D721Med (cell line): Measurements from ENCODE around the gene GMIP.
"Not testable (repeated sequence)": the region's sequence is repeated elsewhere in the genome, so short reads cannot be mapped to it uniquely, and the experiment has no call there.

Experiments
- DNase-seq: peaks from one replicate; pipeline ENCODE4 v3.0.0; 2011; ENCODE audit warnings: low spot score; ENCODE audit not compliant: insufficient read length
- FAIRE-seq: peaks from 2 replicates; lab custom pipeline; 2011; peaks lifted over from hg19 to GRCh38; lab: Jason Lieb, UNC
- TF ChIP-seq, protein P1 (sequence below): IDR thresholded peaks from 2 replicates; pipeline ENCODE4 v1.5.1; 2012; ENCODE audit warnings: mild to moderate bottlenecking, control low read depth; ENCODE audit not compliant: insufficient read depth; ENCODE audit errors: missing control alignments

Gene GMIP

DNA sequence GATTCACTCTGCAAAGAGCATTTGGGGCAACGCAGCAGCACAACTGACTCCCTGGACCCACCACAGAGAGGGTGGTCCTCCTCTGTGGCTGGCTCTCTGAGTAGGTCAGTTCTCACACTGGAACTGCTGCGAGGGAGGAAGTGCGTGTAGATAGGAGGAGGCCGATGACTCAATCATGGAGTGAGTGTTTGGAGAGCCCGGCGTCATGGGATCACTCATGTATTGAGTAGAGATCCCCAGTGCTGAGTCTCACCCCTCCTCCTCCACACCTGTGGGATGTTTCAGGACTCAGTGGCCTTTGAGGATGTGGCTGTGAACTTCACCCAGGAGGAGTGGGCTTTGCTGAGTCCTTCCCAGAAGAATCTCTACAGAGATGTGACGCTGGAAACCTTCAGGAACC, 34.1 kb upstream of the GMIP start:
- TF ChIP-seq, protein P1, sequence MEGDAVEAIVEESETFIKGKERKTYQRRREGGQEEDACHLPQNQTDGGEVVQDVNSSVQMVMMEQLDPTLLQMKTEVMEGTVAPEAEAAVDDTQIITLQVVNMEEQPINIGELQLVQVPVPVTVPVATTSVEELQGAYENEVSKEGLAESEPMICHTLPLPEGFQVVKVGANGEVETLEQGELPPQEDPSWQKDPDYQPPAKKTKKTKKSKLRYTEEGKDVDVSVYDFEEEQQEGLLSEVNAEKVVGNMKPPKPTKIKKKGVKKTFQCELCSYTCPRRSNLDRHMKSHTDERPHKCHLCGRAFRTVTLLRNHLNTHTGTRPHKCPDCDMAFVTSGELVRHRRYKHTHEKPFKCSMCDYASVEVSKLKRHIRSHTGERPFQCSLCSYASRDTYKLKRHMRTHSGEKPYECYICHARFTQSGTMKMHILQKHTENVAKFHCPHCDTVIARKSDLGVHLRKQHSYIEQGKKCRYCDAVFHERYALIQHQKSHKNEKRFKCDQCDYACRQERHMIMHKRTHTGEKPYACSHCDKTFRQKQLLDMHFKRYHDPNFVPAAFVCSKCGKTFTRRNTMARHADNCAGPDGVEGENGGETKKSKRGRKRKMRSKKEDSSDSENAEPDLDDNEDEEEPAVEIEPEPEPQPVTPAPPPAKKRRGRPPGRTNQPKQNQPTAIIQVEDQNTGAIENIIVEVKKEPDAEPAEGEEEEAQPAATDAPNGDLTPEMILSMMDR: no peak
- DNase-seq (no peak), FAIRE-seq (no peak)

DNA sequence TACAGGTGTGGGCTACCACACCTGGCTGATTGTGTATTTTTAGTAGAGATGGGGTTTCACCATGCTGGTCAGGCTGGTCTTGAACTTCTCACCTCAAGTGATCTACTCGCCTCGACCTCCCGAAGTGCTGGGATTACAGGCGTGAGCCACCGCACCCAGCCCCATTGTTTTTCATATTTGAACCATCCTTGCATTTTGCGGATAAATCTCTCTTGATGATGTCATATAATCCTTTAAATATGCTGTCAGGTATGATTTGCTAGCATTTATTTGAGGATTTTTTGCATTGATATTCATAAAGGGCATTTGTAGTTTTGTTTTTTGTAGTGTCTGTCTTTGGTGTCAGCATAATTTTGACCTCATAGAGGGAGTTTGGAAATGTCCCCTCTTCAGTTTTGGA, 30.9 kb upstream of the GMIP start:
- DNase-seq (no peak), FAIRE-seq (no peak)
- TF ChIP-seq, protein P1: no peak

DNA sequence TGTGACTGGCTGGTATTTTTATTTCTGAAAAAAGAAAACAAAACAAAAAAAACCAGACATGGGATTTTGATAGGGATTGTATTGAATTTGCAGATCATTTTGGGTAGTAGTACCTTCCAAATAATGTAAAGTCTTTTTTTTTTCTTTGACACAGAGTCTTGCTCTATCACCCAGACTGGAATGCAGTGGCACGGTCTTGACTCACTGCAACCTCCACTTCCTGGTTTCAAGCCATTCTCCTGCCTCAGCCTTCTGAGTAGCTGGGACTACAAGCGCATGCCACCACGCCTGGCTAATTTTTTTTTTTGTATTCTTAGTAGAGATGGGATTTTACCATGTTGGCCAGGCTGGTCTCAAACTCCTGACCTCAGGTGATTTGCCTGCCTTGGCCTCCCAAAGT, 29.4 kb upstream of the GMIP start:
- no peak for DNase-seq
- TF ChIP-seq, protein P1: no peak
- FAIRE-seq: no peak

DNA sequence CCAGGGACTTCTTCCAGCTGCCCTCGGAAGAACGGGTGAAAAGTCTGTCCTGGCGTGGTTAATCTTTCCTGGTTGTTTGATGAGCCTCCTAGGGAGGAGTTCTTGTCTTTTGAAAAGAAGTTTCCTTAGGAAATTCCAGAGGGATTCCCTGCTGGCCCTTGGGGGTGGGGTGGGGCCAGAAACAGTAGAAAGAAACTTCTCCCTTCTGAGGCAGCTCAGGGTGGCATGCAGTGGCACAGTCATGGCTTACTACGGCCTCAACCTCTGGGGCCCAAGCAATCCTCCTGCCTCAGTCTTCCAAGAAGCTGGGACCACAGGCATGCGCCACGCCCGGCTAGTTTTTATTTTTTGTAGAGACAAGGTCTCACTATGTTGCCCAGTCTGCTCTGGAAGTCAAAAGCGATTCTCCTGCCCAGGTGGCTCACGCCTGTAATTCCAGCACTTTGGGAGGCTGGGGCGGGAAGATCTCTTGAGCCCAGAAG, 26.7 kb upstream of the GMIP start:
- TF ChIP-seq, protein P1: no peak
- FAIRE-seq (no peak), DNase-seq (no peak)

DNA sequence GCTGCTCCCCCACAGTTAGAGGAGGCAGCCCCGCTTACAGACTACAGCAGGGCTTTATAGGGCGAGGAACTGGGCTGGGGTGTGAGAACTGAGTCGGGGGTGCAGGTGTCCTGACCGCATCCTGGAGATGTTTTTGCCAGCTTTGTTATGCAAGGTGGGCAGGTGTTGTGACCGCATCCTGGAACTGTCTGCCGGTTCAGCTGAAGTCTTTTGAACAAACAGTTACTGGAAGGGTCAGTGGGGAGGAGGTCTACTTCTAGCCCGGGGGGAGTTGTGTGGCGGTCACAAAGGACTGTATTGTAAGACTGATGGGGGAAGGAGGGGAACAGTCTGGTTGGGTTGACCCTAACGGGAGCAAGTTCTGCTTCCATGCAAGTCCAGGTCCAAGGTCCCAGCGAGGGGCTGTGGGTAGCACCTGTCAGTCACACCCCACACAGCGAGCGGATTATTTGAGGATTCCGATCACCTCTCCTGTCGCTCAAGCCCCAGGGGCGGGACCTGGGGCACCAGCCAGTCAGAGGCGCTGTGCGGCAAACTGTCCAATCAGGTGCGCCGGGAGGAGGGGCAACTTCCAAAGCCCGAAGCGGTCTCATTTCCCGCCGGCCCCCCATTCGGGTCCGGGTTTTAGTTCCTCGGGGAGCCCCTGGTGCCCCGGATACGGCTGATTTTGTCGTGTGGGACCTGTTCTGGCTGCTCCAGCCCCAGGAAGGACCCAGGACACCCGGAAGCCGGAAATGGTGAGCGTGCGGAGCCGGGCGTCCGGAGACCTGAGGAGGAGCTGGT, 25.0 kb upstream of the GMIP start, which contains the start of gene ZNF101:
TSS of gene ZNF101 (plus strand) at position 610 of the 783 bp plus-strand sequence. CDS start at position 735, 125 bp downstream.
- TF ChIP-seq, protein P1: no peak
- no peak for FAIRE-seq
- peak; percentile 85 for DNase-seq

DNA sequence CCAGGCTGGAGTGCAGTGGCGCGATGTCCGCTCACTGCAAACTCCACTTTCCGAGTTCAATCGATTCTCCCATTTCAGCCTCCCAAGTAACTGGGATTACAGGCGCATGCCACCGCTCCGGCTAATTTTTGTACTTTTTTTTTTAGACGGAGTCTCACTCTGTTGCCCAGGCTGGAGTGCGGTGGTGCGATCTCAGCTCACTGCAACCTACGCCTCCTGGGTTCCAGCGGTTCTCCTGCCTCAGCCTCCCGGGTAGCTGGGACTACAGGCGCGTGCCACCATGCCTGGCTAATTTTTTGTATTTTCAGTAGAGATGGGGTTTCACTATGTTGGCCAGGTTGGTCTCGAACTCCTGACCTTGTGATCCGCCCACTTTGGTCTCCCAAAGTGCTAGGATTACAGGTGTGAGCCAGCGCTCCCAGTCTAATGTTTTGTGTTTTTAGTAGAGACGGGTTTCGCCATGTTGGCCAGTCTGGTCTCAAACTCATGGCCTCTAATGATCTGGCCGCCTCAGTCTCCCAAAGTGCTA, 22.0 kb upstream of the GMIP start:
- FAIRE-seq, DNase-seq: not testable (repeated sequence)

DNA sequence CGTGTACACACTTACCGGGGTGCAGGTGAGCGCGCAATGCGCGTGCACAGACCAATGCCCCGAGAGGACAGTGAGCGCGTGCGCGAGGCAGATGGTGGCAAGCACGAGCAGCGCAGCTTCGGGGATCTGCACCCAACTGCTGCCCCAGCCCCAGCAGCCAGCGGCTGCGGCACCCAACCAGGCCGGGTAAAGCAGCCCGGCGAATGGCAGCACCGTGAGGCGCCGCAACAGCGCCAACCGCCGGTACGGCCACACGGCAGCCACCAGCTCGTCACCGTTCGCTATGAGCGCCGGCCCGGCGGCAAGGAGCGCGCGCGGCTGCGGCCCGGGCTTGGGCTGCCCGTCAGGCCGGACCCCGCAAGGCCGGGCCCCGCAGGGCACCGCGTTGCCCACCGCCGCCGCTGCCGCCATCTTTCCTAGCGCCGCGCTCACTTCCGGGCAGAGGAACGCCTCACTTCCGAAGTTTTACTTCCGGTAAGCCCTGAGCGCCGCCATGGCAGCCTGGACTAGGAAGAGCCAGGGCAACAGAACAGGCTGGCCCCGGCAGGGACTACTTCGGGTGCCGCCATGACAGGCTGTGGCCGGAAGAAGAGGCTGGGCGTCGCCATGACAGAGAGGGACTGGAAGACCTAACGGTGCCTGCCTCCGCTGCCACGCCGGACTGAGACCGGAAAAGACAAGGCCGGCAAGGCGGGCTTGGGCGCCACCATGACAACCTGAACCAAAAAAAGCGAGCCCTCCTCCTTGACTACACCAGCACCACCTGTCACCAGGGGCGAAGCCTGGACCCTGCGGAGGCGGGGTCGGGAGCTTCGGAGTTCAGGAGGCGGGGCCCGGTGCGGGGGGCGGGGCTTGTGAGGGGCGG, 20.0 kb upstream of the GMIP start, which contains the start of gene ATP13A1:
TSS of gene ATP13A1 (minus strand) at position 421 of the 865 bp plus-strand sequence. CDS start at position 411, 10 bp downstream.
- DNase-seq (peak; percentile 56), FAIRE-seq (no peak)
- TF ChIP-seq, protein P1: no peak
